COLO829 (cell line): ENCODE results near the gene TMEM178B.
"Not testable (repeated sequence)": the region's sequence is repeated elsewhere in the genome, so short reads cannot be mapped to it uniquely, and the experiment has no call there.

ENCODE experiments used
- DNase-seq: peaks from one replicate; pipeline ENCODE4 v3.0.0; 2012; ENCODE audit warnings: low spot score

Gene TMEM178B

DNA sequence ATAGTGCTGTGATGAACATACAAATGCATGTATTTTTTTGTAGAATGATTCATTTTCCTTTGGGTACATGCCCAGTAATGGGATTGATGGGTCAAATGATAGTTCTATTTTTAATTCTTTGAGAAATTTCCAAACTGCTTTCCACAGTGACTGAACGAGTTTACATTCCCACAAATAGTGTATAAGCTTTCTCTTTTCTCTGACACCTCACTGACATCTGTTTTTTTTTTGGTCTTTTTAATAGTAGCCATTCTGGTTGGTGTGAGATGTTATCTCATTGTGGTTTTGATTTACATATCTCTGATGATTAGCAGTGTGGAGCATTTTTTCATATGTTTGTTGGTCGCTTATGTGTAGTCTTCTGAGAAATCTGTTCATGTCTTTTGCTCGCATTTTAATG is 282.3 kb downstream of the TMEM178B start:
- no peak for DNase-seq

DNA sequence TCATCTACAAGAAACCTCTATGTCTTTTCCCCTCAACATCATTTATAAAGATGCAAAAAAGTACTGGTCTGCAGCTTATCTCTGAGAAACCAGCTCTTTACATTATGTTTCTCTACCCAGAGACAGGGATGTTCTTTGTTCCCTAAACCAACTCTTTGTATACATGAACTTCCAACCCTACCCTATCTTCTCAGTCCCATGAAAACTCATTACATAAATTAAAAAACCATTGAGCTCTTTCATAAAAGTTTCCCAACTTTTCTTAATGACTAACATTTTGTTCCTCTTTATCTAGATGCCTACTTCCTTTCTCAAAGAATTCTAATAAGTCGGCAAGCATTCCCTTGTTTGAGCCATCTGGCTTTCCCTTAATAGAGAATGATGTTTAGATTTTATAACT is 284.5 kb downstream of the TMEM178B start:
- DNase-seq = peak; percentile 90

DNA sequence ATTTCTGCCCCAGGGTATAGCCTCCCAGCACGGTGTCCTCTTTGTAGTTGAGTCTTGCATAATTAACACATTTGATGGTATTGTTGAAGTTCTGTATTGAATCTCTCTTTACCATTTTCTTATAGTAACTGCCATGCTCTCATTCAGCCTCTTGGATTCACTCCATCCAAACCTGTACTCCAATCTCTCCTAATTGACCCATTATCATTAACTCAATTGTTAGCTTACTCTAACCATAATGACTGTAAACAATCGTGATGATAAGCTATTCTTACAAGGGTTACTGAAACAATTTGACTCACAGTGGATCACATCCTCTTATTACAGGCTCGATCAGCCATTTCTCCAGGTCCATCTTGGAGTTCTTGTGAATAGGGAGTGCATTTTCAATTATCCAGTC is 285.4 kb downstream of the TMEM178B start:
- DNase-seq = no peak

DNA sequence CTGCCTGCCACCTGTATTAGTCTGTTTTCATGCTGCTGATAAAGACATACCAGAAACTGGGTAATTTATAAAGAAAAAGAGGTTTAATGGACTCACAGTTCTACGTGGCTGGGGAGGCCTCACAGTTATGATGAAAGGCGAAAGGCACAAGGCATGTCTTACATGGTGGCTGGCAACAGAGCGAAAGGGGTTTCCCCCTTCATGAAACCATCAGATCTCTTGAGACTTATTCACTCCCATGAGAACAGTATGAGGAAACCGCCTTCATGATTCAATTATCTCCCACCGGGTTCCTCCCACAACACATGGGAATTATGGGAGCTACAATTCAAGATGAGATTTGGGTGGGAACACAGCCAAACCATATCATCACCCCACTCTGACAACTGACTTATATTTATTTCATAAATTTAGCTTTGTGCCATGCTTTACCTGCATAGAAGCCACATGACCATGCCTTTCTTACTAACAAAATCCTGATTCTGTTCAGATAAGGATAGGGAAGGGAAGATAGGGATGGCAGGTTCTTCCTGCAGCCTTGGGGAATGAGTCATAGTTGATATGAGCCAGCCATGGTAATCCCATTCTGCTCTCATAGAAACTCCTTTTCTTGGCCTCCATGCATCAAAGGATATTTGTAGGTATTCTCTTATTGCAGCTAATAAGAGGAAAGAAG is 286.0 kb downstream of the TMEM178B start:
- DNase-seq = peak; percentile 51

DNA sequence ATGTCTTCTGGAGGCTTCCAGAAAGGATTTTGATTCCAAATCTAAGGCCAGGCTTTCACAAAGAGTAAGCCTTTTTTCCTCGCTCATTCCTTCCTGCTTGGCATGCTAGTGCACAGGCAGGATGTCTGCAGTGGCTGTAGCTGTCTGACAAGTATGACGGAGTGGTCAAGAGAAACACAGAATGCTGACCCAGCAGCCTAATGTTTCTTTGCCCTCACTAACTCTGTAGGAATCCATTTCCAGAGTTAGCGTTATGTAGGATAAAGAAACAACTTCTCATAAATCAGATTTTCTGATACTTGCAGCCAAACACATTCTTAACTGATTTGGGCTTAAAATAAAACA is 286.5 kb downstream of the TMEM178B start:
- DNase-seq = no peak

DNA sequence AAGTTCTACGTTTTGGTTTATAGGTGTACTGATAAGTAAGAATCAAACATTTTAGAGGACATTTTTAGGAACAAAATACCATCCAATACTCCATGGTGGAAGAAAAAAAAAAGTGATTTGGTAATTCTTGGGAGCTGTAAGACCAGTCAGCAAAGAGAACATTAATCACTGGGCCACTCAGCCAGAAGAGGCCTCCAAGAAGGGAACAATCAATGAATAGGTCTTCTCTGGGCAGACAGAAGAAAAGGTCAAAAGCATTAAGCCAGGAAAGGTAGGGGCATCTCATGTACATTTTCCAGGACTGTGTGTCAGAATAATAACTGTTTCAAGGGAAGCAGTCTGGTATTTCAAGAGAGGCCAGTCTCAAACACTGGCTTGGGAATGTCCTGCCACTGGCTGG is 286.9 kb downstream of the TMEM178B start:
- no peak for DNase-seq

DNA sequence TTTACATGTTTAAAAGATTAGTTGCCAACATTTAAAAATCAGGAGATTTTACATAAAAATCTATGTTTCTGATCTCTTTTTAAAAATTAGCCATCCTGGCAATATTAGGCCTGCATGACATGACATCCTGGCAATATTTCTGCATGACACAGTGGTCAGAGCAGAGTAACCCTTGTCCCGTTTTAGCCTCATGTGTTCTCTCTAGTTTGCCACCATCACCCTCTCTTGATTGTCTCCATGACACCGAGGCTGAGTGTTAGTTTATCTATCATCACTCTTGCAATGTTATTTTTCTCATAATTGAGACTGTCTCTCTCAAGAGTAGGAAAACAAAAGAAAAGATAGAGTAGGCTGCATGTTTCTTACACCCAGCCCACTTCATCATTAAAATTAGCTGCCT is 287.6 kb downstream of the TMEM178B start:
- no peak for DNase-seq

DNA sequence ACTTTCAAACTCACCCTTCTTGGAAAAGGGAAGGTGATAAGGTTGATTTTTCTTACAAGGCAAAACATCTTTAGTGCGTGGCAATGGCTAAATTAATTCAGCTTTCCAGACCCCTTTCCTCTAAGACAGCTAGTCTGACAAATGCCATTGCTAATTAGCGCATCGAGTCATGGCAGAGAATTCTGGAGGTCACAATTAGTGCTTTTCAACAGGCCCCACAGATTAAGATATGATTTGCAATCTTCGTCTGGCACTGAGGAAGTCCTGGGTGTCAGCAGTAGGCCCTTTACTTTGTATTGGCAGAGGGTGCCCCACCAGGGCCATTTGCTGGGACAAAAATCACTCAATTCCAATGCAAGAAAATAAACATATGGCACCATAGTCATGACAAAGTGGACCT is 288.1 kb downstream of the TMEM178B start:
- DNase-seq = no peak

DNA sequence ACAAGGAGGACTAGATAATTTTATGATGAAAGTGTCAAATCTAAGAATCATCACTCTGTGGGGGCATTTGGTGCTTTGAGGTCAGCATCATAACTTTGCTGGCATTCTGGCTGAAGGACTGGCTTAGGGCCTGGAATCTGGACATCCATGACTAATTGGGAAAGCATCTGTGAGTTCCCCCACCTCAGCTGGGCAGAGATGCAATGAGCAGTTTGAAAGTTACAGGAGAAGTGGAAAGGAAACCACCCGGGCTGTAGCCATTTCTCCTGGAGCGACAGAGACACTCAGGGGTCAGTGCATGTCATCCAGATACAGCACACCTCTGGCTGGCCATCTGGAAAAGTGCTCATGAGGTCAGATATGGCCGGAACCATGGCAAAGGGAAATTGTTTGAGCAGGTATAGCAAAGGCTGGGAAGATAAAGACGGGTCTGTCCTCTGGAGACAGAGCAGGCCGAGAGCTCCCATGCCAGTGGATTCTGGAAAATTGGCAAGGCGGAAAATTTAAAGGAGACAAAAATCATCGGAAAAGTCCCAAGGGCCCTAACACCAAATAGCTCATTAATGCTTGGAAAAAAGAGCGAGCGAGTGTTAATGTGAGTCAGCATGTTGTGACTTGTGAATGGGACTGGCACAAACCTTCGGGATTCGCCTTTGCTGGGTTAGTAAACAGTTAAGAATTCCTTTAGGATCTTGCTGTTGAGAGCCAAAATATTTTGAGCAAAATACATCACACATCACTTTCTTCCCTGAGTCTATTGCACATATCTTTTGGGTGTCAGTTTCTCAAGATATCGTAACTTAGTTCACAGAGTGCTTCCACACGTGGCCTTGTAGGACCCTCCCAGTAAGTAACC is 288.9 kb downstream of the TMEM178B start:
- DNase-seq = peak; percentile 50

DNA sequence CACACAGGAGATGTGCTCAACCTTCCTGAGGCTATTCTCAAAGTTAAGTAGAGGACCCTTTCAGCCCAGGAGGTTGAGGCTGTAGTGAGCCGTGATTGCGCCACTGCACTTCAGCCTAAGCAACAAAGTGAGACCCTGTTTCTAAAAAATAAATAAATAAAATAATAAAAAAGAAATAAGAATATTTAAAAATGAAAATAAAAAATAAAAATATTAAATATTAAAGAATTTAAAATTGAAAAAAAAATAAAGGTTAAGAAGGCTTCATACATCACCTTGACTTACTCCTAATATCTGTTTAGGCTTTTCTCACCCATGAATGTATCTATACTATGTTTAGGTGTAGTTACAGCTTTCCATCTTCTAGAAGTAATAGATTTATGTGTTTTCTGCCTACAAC is 289.9 kb downstream of the TMEM178B start:
- DNase-seq = no peak

DNA sequence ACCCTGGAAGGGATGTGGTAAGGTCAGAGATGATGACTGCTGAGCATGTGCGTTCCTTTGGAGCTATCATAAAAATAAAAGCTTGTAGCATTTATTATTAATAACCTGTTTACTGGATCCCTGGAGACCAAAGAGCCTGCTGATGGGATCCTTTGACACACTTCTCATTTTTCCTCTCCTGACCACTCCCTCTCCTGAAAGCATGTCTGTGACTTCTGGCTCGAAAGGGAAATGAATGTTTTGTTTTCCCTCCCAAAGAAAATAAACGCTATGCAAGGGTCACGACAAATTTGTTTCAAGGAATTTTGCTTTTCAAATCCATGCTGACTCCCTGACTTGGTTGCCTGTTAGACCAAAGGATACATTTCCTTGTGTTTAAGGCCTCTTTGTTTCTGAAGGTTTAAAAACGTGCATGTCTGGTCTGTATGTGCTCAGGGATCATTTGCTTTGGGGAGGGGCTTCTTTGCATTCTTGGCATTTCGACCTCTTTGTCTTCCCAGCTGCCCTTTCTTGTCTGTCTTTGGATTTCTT is 292.3 kb downstream of the TMEM178B start:
- no peak for DNase-seq

DNA sequence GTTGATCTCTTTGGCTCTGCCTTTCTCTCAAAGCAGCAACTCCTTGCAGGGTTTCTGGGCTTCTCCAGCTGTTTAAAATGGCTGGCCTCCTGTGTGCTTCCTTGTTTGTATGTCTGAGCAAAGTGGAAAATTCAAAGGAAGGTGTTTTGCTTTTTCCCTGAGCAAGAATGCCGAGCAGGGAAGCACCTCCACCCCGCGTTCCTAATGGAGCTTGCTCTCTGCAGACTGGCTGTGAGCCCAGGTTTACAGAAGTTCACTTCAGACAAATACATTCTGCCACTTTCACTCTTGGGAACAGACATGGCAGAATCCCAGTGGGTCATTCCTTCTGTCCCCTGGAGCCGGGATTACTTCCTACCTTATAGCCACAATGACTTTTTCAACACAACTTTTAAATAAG is 295.6 kb downstream of the TMEM178B start:
- DNase-seq = no peak

DNA sequence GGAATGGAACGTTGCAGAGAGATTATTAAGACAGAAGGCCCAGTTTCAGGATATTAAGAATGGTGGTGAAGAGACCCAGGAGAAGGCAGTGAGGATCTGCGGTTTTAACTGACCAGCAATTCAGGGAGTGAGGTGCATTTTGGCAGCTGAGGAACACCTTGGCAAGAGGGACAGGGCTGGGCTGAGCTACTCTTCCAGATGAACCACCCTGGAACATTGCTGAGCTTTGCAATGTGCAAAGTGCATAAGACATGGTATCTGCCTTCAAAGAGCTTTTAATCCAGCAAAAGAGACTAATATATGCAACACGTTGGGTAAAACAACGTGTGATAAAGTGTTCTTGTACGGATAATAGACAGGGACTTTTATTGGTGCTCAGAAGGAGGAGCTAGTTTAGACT is 296.3 kb downstream of the TMEM178B start:
- DNase-seq = no peak

DNA sequence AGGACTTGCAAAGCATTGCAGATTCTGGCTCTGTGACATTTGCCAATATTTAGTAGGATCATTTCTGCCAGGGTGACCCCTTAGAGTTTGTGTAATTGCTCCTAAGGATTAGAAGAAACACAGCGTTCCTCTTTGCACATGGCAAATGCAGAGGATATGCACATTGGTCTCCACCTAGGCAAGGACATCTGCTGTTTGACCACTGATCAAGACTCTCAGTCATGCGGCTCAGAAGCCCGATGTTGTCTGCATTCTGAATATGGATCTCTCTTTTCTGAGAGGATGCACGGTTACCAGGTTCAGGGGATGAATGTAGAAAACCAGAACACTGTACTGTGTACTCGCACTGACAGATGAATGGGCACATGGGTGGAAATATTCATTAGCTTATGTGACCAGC is 296.8 kb downstream of the TMEM178B start:
- DNase-seq = no peak

DNA sequence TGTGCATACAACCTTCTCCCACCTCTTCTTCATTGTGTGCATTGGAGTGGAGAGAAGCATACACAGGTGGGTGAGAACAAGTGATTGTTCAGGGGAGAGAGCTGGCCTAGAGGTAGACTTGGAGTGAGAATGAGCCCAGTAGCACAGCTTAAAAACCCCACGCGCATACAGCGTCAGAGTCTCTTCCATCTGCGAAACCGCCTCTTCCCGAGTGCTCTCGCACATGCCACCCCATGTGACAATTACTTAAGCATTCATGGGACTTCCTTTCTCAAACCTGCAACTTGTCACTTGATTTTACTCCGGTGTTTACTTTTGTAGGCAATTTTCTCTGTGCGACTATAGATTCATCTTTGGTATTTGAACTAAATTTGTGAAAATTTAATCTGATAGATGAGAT is 300.6 kb downstream of the TMEM178B start:
- DNase-seq = no peak

DNA sequence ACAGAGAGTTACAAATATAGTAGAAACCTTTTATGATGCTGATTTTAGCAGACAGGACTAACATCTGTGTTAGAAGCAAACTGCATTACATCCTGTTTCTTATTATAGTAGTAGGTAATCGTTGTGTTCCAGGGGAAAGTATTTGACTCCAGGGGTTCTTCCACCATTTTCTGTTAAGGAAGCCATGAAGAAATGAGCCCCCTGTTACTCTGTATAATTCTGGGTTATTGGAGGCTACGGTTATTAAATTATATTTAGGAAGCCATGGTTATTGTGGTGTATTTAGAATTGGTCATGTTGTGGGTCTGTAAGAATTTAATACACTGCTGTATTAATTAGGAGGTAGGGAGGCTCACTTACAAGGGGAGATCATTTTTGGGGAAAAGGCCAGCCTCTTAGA is 301.6 kb downstream of the TMEM178B start:
- no peak for DNase-seq

DNA sequence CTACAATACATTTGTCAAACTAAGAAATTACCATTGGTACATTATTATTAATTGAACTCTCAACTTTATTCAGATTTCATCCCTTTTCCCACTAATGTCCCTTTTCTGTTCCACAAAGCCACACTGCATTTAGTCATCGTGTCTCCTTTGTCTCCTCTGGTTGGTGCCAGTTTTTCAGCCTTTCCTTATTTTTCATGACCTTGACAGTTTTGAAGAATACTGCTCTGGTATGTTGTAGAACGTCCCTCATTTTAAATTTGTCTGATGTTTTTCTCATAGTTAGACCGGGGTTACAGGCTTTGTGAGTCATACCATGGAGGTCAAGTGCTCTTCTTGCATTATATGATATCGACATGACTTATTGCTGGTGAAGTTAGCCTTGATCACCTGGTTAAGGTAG is 304.0 kb downstream of the TMEM178B start:
- no peak for DNase-seq

DNA sequence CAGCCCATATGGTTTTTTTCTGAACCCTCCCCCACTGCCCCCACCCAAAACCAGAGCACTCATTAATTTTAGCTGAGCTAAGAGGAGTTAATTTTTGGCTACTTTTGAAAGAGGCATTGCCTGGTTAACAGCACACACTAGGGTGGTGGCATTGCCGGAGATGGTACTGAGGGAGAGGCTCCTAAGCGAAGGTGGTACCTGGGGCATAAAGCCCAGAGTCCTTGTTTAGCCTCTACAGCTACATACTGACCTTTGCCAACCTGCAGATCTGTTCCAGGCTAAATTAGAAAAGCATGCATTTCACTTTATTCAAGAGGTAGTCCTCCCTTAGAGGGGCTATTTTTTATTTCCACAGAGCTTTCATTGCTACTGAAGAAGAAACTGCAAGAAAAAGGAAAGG is 304.5 kb downstream of the TMEM178B start:
- DNase-seq = no peak

DNA sequence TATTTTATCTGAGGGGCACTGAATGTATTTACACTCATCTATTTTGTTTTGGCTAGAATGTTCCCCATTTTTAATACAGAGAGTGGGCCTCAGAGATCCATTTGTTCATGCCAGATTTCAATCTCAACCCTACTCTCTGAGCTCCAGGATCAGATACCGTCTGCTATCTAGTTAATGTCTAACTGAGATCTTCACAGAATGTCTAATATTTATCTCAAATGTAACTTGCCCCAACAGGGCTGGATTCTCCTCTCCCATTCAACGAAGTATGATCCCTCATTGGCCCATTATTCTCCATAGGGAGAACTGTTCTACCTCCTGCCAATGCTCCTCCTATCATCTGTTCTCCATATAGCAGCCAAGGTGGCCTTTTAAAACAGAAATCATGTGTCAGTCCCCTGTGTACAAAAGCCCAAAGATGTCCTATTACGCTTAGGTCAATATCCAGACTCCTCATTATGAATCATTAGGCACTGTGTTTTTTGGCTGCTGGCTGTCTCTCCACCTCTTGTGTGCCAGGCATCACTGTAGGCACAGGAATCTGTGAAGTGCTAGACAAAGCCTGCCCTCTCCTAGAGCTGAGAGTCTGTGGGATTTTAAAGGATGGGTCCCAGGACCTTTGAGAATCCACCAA is 308.0 kb downstream of the TMEM178B start:
- DNase-seq = no peak

DNA sequence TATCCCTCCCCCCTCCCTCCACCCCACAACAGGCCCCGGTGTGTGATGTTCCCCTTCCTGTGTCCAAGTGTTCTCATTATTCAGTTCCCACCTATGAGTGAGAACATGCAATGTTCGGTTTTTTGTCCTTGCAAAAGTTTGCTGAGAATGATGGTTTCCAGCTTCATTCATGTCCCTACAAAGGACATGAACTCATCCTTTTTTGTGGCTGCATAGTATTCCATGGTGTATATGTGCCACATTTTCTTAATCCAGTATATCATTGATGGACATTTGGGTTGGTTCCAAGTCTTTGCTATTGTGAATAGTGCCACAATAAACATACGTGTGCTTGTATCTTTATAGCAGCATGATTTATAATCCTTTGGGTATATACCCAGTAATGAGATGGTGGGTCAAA is 309.5 kb downstream of the TMEM178B start:
- not testable (repeated sequence) for DNase-seq

DNA sequence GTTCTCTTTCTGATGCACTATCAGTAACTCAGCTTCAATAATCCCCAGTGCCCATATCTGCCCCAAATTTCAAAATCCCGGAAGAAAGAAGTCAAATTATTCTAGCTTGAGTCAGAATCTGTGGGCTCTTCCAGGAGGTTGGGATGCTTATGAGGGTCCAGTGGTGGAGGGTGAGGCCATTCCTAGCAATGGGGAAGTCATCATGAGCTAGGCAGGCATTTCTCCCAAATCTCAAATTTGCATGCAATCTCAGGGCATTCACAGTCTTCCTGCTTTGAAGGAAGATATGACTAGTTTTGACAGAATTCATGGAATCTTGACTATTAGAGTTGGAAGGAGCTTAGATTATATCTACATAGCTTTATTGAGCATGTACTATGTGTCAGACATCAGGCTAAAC is 313.0 kb downstream of the TMEM178B start:
- no peak for DNase-seq

DNA sequence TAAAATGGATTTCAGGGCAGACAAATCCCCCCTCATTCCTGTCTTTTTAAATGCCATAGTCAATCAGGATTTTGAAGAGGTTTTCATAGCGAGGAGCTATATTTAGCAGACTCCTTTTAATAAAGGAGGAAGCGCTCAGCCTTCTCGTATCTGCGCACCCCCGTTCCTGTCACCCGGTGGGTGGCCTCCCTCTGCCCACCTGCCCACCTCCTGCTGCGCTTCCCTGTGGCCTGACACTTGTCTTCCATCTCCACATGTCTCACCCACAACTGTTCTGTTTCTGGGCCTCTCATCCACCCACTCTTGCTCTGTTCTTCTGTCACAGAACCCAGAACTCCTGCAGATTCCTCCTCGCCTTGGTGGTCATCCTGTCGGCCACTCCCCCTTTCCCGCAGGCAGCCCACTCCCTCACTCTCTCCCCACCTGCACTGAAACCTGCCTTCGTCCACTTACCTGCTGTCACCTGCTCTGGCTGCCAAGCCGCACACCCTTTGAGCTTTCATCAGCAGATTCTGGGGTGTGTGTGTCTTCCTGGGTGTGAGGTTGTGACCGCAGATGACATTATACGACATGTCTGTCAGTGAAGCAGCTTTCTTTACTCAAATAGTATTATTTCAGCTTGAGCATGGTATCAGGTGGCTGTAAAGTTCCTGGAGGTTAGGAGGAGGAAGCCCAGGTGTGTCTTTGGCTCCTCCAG is 313.8 kb downstream of the TMEM178B start:
- no peak for DNase-seq
